Lower lobe of right lung (tissue), 2 donors: ENCODE data around the gene BCL7A. TPM values are rescaled to one million over a fixed set of nuclear protein-coding genes. Genes with fewer than 3 reads are reported as not detected.

Experiments
- ATAC-seq, 2 donors: fragments of 200-7000 bp; cut with Tn5 transposase; one replicate each; pipeline ENCODE4 v1.9.1; 2020 to 2022; ENCODE audit warnings: mild to moderate bottlenecking in 2 of 2, moderate library complexity in 2 of 2
- DNase-seq: peaks from one replicate; pipeline ENCODE4 v3.0.0-alpha.2; 2020
- H3K27ac ChIP-seq: fragments of 200-600 bp; one replicate; pipeline ENCODE4 v1.8.0; 2022
- H3K27me3 ChIP-seq: fragments of 200-600 bp; one replicate; pipeline ENCODE4 v1.8.0; 2022; ENCODE audit warnings: low read depth
- H3K36me3 ChIP-seq: fragments of 200-600 bp; one replicate; pipeline ENCODE4 v1.8.0; 2022; ENCODE audit warnings: mild to moderate bottlenecking
- H3K4me1 ChIP-seq: fragments of 200-600 bp; one replicate; pipeline ENCODE4 v1.8.0; 2022
- H3K4me3 ChIP-seq: fragments of 200-600 bp; one replicate; pipeline ENCODE4 v1.8.0; 2022; ENCODE audit warnings: mild to moderate bottlenecking
- H3K9me3 ChIP-seq: fragments of 200-600 bp; one replicate; pipeline ENCODE4 v1.8.0; 2022
- CTCF ChIP-seq: fragments of 200-600 bp; IDR thresholded peaks from one replicate; pipeline ENCODE4 v1.8.0; 2022; ENCODE audit warnings: antibody characterized with exemption, mild to moderate bottlenecking
- intact Hi-C: fragments of 100-400 bp; cut with DNase I; formaldehyde crosslinking; loops from one replicate; pipeline ENCODE4 v1.11.0; 2022
- total RNA-seq: library from RNA; stranded (reverse); fragmentation: NEBNext Ultra II Directional; extraction: Animal tissue kit (Norgen Biotek cat#: 25700); gene quantifications from one replicate; pipeline ENCODE4 v1.2.1, GENCODE V29; 2021
- donor health status: DM: no; HTN: yes; CAD: no; lungs with severe emphysema.

Gene BCL7A
- total RNA-seq, 1 donor from 2014 or later, result 6.4 TPM

GRCh38 chr12:122020795-122021192 lies 890 bp upstream of the BCL7A start:
- no peak for TF ChIP-seq CTCF
- Histone ChIP-seq H3K36me3 (no peaks in the 10 kb centered on the region), H3K27ac (no peak overlapping the region)

GRCh38 chr12:122021193-122021821 lies 377 bp upstream of the BCL7A start:
- intact Hi-C loops, result no loop called here
- Histone ChIP-seq H3K27ac (no peak overlapping the region), H3K4me1 (peaks cover 25% of the 10 kb centered on the region), H3K9me3 (peaks cover 4% of the 10 kb centered on the region), H3K4me3 (peak overlapping the region; percentile 75), H3K36me3 (no peaks in the 10 kb centered on the region), H3K27me3 (peaks cover 8% of the 10 kb centered on the region)
- ATAC-seq (peak in 1 of 2 donors; percentile 1), DNase-seq (no peak)
- no peak for TF ChIP-seq CTCF

More at GRCh38 chr12:122020795-122021192, 890 bp upstream of the BCL7A start:
- Histone ChIP-seq H3K27me3 (peaks cover 8% of the 10 kb centered on the region), H3K4me1 (peaks cover 25% of the 10 kb centered on the region), H3K9me3 (peaks cover 4% of the 10 kb centered on the region), H3K4me3 (peak overlapping the region; percentile 75)
- DNase-seq, result no peak
- no peak for ATAC-seq
- intact Hi-C loops, result no loop called here

GRCh38 chr12:122022393-122023338 lies 982 bp downstream of the BCL7A start:
- peak in 1 of 2 donors; percentile 29 for ATAC-seq
- Histone ChIP-seq H3K4me1 (peaks cover 25% of the 10 kb centered on the region), H3K36me3 (no peaks in the 10 kb centered on the region), H3K27me3 (peaks cover 8% of the 10 kb centered on the region), H3K9me3 (peaks cover 4% of the 10 kb centered on the region), H3K27ac (peak overlapping the region; percentile 77), H3K4me3 (peak overlapping the region; percentile 75)
- no peak for TF ChIP-seq CTCF
- DNase-seq, result no peak
- intact Hi-C loops, result no loop called here

- H3K4me3 ChIP-seq, result peak overlapping the region; percentile 75
- H3K36me3 ChIP-seq, result no peaks in the 10 kb centered on the region
- H3K27ac ChIP-seq, result peak overlapping the region; percentile 77
- peaks cover 3% of the 10 kb centered on the region for H3K9me3 ChIP-seq
- no peak for TF ChIP-seq CTCF
- peaks cover 8% of the 10 kb centered on the region for H3K27me3 ChIP-seq
- ATAC-seq, result peak; percentile 53 to 76
- DNase-seq, result peak; percentile 66
- intact Hi-C loops, result no loop called here
- peaks cover 25% of the 10 kb centered on the region for H3K4me1 ChIP-seq
Observed at GRCh38 chr12:122023339-122024131, 1.9 kb downstream of the BCL7A start.

- peaks cover 25% of the 10 kb centered on the region for H3K4me1 ChIP-seq
- H3K27me3 ChIP-seq, result peaks cover 8% of the 10 kb centered on the region
- H3K27ac ChIP-seq, result peak overlapping the region; percentile 77
- DNase-seq, result no peak
- intact Hi-C loops, result no loop called here
- no peaks in the 10 kb centered on the region for H3K9me3 ChIP-seq
- H3K4me3 ChIP-seq, result peak overlapping the region; percentile 75
- no peaks in the 10 kb centered on the region for H3K36me3 ChIP-seq
- no peak for TF ChIP-seq CTCF
- ATAC-seq, result no peak
Observed at GRCh38 chr12:122024132-122024785, 2.6 kb downstream of the BCL7A start.
